Activated B cell treated with CpG ODN at 0.5 μM for 24 hours (primary cell): ENCODE measurements around the gene RPL3. TPM values are rescaled to one million over a fixed set of nuclear protein-coding genes. Genes with fewer than 3 reads are reported as not detected.

ENCODE experiments used
- ATAC-seq: fragments of 200-7000 bp; cut with Tn5 transposase; one replicate; pipeline ENCODE4 v1.10.0; 2021; ENCODE audit warnings: low read depth, mild to moderate bottlenecking, moderate library complexity
- CTCF ChIA-PET: fragments of 350-600 bp; sonication (Branson Sonifier 250); formaldehyde crosslinking; loops from one replicate; lab custom pipeline; 2021; ENCODE audit warnings: antibody characterized with exemption; lab: Charles Lee
- POLR2A ChIA-PET: fragments of 350-600 bp; sonication (Branson Sonifier 250); formaldehyde crosslinking; loops from one replicate; lab custom pipeline; 2021; ENCODE audit warnings: antibody characterized with exemption; lab: Charles Lee
- DNase-seq: peaks from one replicate; pipeline ENCODE4 v3.0.0; 2022
- H3K27ac Mint-ChIP-seq: one replicate; pipeline ENCODE4 v1.8.0; 2020; ENCODE audit warnings: mixed read lengths
- H3K27me3 Mint-ChIP-seq: one replicate; pipeline ENCODE4 v1.8.0; 2021; ENCODE audit warnings: mixed read lengths
- H3K36me3 Mint-ChIP-seq: one replicate; pipeline ENCODE4 v1.8.0; 2021; ENCODE audit warnings: low read depth, mixed read lengths
- H3K4me1 Mint-ChIP-seq: one replicate; pipeline ENCODE4 v1.8.0; 2021; ENCODE audit warnings: mixed read lengths
- H3K4me3 Mint-ChIP-seq: one replicate; pipeline ENCODE4 v1.8.0; 2020; ENCODE audit warnings: mild to moderate bottlenecking, mixed read lengths
- H3K9me3 Mint-ChIP-seq: one replicate; pipeline ENCODE4 v1.8.0; 2020; ENCODE audit warnings: mixed read lengths
- intact Hi-C: fragments of 100-400 bp; cut with micrococcal nuclease; formaldehyde crosslinking; loops from one replicate; pipeline ENCODE4 v1.15.1; 2024
- total RNA-seq: library from RNA; stranded (reverse); gene quantifications from 2 replicates; pipeline ENCODE4 v1.2.3, GENCODE V29; 2022
- TF ChIP-seq, protein P1 (sequence below): fragments of 200-600 bp; IDR thresholded peaks from one replicate; pipeline ENCODE4 v1.8.0; 2022; ENCODE audit warnings: antibody characterized with exemption, mild to moderate bottlenecking

RPL3 gene
- total RNA-seq, 1 donor from 2014 or later, result 3,087 TPM

DNA sequence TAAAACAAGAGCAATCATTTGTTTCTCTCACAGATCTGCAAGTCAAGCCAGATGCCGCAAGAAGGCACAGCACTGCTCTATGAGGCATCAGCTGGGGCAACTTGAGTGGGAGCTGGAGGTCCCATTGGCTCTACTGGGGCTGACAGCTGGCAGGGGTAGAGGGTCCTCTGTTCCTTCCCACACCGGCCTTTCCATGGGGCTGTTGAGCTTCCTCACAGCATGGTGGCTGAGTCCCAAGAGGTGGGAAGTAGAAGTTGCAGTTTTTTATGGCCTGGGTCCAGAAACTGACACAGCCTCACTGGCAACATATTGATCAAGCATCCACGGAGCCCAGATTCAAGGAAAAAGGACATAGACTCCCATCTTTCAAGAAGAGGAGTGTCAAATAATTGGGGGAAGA lies 34.4 kb downstream of the RPL3 start:
- intact Hi-C loops, result no loop called here
- ChIA-PET CTCF (no interaction called here), POLR2A (no interaction called here)
- peaks cover 15% of the 10 kb centered on the region for H3K4me1 Mint-ChIP-seq
- no peak for DNase-seq
- peaks cover 3% of the 10 kb centered on the region for H3K9me3 Mint-ChIP-seq
- ATAC-seq, result no peak
- peaks cover 8% of the 10 kb centered on the region for H3K27me3 Mint-ChIP-seq
- H3K36me3 Mint-ChIP-seq, result no peaks in the 10 kb centered on the region
- TF ChIP-seq, protein P1, sequence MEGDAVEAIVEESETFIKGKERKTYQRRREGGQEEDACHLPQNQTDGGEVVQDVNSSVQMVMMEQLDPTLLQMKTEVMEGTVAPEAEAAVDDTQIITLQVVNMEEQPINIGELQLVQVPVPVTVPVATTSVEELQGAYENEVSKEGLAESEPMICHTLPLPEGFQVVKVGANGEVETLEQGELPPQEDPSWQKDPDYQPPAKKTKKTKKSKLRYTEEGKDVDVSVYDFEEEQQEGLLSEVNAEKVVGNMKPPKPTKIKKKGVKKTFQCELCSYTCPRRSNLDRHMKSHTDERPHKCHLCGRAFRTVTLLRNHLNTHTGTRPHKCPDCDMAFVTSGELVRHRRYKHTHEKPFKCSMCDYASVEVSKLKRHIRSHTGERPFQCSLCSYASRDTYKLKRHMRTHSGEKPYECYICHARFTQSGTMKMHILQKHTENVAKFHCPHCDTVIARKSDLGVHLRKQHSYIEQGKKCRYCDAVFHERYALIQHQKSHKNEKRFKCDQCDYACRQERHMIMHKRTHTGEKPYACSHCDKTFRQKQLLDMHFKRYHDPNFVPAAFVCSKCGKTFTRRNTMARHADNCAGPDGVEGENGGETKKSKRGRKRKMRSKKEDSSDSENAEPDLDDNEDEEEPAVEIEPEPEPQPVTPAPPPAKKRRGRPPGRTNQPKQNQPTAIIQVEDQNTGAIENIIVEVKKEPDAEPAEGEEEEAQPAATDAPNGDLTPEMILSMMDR, result no peak
- peak overlapping the region; percentile 24 for H3K27ac Mint-ChIP-seq
- no peak overlapping the region for H3K4me3 Mint-ChIP-seq

GRCh38 chr22:39284142-39284980 lies 35.1 kb downstream of the RPL3 start:
- Mint-ChIP-seq H3K9me3 (peaks cover 3% of the 10 kb centered on the region), H3K4me1 (peaks cover 15% of the 10 kb centered on the region), H3K27me3 (peaks cover 12% of the 10 kb centered on the region), H3K27ac (no peak overlapping the region), H3K36me3 (no peaks in the 10 kb centered on the region), H3K4me3 (no peak overlapping the region)
- TF ChIP-seq, protein P1, result no peak
- DNase-seq (no peak), ATAC-seq (no peak)
- POLR2A ChIA-PET, result no interaction called here
- intact Hi-C loops, result no loop called here
- CTCF ChIA-PET, result no interaction called here

GRCh38 chr22:39283322-39284141 lies 35.9 kb downstream of the RPL3 start:
- DNase-seq, result no peak
- H3K4me3 Mint-ChIP-seq, result no peak overlapping the region
- H3K36me3 Mint-ChIP-seq, result no peaks in the 10 kb centered on the region
- intact Hi-C loops, result no loop called here
- H3K27me3 Mint-ChIP-seq, result peaks cover 16% of the 10 kb centered on the region
- ChIA-PET POLR2A (no interaction called here), CTCF (no interaction called here)
- no peak for ATAC-seq
- H3K4me1 Mint-ChIP-seq, result peaks cover 15% of the 10 kb centered on the region
- TF ChIP-seq, protein P1, result no peak
- peaks cover 3% of the 10 kb centered on the region for H3K9me3 Mint-ChIP-seq
- no peak overlapping the region for H3K27ac Mint-ChIP-seq

GRCh38 chr22:39282645-39283321 lies 36.6 kb downstream of the RPL3 start:
- Mint-ChIP-seq H3K9me3 (peaks cover 3% of the 10 kb centered on the region), H3K36me3 (no peaks in the 10 kb centered on the region), H3K4me1 (peaks cover 15% of the 10 kb centered on the region), H3K27ac (no peak overlapping the region), H3K27me3 (peaks cover 16% of the 10 kb centered on the region), H3K4me3 (no peak overlapping the region)
- no peak for DNase-seq
- CTCF ChIA-PET, result no interaction called here
- POLR2A ChIA-PET, result no interaction called here
- TF ChIP-seq, protein P1, result no peak
- intact Hi-C loops, result no loop called here
- no peak for ATAC-seq

- H3K27me3 Mint-ChIP-seq, result peaks cover 23% of the 10 kb centered on the region
- TF ChIP-seq, protein P1, result no peak
- no peak overlapping the region for H3K27ac Mint-ChIP-seq
- peaks cover 9% of the 10 kb centered on the region for H3K9me3 Mint-ChIP-seq
- ChIA-PET POLR2A (no interaction called here), CTCF (no interaction called here)
- H3K36me3 Mint-ChIP-seq, result no peaks in the 10 kb centered on the region
- ATAC-seq, result no peak
- peaks cover 2% of the 10 kb centered on the region for H3K4me1 Mint-ChIP-seq
- no peak for DNase-seq
- intact Hi-C loops, result no loop called here
- H3K4me3 Mint-ChIP-seq, result no peak overlapping the region
These were observed 38.3 kb downstream of the RPL3 start for GRCh38 chr22:39281126-39281525.
